ENCODE data around the gene ALG14.

Gene ALG14

DNA sequence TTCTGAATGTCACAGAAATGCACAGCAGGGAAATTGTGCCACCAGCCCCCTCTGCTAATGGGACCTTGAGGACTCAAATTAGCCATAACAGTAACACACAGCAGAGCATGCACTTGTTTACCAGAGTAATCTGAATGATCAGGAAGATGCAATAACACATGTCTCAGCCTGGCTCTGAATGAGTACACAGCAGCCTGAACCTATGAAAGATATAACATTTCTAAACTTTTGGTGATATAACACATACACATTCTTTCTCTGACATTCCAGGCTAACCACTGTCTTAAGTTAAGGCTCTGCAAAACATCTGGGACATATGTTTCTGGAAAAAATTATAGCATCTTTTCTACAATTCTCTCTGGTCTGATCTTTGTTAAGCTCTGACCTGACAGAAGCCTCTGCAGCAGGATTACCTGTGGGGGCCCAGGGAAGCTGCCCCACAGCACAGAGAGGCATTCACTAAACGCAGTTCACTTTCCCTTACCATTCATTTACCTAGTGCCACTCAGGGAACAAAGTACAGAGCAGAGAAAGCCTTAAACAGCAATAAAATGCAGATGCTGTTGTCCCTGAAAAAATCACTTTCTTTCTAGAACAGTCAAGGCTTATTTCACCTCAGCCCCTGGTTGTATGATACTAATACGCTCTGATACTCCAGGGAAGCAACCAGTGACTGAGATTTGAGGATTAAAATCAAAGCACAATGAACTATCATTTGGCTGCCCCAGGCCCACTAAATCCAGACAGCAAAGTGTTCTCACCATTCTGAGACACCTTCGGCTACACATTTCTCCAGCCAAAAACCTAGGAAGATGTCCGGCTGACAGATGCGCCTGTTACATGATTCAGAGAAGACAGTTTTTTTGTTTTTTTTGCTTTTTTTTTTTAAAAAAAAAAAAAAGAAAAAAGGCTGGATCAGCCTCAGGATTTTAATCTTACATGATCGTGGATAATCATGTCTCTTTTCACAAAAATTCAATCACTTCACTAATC lies 91.9 kb downstream of the ALG14 start:
- no peak for DNase-seq (ENCODE audit: low spot score)

DNA sequence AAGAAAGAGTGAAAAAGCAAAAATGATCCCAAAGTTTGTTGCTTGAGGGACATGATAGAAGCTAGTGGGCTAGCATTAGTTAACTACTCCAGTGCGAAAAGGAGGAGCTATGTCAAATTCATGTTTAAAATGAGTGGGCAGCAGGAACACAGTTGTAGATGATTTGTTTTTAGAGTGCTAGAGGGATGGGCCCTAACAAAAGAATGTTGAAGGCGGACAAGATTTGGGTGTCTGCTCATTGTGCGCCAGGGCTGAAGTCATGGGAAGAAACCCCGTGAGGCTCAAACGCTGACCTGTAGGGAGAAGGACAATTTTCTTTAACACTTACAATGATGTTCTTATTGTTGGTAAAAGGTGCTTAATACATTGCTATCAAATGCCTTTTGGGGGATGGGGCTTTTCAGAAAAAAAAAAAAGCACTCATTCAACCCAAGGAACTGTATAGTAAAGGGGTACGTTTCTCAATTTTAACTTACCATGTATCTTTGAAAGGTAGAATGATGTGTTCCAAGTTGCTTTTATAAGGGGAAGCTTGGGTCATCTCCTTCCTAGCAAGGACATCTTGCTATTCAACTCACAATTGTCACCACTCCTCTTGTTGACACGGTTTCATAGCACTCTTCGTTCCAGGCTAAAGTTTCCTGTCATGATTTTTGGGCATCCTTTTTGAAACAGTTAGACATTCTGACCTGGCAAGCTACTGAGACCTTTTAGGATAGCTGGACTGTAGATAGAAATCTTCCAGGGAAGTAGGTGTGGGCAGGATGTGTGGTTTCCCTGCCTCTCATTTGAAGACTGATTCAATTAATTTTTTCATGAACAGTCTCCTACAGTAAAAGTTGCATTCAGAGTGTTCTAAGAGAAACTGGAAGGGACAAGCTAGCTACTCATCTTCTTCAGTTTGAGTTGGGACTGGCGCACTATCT lies 92.8 kb downstream of the ALG14 start:
- no peak for DNase-seq (ENCODE audit: low spot score)

DNA sequence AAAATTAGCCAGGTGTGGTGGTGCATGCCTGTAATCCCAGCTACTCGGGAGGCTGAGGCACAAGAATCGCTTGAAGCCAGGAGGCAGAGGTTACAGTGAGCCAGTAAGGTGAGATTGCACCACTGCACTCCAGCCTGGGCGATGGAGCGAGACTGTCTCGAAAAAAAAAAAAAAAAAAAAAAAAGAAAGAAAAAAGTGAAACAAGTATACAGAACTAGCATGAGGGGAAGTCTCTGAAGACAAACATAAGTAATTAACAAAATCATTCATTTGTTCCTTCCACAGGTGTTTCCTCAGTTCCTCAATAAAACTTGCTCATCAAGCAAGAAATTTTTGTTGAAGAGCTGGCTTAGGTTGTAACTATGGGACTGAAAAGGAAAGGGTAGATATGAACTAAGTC lies 93.6 kb downstream of the ALG14 start:
- DNase-seq (ENCODE audit: low spot score) = no peak

DNA sequence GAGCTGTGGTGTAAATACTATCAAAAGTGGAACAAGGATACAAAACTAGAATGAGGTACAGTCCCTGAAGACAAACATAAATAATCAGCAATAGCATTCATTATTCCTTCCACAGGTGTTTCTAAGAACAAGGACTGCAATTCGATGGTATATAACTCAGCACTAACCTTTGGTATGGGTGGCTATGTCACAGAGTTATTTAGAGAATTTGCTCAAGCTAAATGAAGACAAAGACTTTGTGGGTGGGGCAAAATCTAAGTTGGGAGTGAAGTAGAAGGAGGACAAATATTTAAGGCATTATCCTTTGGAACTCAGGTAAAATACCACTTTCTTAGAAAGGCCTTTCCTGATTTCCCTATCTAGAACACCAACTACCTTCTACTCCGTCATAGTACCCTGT lies 94.3 kb downstream of the ALG14 start:
- DNase-seq (ENCODE audit: low spot score) = no peak

DNA sequence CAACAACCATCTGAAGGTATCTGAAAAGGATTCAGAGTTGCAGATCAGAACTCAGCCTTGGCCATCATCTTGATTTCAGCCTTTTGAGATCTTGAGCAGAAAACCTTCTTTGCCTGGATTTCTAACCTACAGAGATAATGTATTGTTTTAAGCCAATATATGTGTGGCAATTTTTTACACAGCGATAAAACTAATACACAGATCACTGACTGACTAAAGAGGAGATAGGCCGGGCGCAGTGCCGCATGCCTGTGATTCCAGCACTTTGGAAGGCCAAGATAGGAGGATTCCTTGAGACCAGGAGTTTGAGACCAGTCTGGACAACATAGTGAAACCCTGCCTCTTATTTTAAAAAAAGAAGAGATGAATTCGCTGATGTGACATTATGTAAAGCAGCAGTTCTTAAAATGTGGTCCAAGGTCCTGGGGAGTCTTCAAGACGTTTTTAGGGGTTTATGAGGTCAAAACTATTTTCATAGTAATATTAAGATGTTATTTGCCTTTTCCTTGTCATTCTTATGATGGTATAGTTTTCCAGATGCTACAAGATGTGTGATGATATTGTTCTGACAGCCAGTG lies 95.7 kb downstream of the ALG14 start:
- DNase-seq (ENCODE audit: low spot score) = no peak

DNA sequence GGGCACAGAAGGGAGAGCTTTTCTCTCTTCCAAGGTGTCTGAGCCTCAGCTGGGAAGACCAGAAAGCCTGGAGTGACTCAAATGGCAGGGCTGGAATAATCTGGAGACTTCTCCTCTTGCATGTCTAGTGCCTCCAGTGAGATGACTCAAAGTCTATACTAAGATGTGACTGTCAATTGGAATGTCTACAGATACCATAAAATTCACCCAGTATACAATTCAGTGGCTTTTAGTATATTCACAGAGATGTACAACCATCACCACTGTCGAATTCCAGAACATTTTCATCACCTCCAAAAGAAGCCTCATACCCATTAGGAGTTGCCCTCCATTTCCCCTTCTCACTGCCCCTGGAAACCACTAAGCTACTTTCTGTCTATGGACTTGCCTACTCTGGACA lies 97.9 kb downstream of the ALG14 start:
- no peak for DNase-seq (ENCODE audit: low spot score)

DNA sequence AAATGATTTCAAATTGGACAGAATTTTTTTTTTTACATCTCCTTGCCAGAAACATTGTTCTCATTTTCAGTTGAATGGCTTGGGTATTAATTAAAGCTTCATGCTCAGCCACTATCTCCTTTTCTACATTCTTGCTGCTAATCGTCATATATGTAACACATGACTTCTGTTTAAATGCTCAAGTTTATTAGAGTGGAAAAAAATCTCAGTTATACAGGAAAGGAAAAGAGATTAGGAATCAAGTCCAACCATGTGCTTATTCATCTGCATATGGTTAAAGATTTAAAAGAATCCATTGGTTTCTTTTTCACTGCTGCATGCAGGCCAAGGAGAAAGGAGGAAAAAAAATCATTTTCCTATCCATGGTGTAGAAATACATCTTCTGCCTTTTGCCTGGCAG lies 98.5 kb downstream of the ALG14 start:
- no peak for DNase-seq (ENCODE audit: low spot score)

DNA sequence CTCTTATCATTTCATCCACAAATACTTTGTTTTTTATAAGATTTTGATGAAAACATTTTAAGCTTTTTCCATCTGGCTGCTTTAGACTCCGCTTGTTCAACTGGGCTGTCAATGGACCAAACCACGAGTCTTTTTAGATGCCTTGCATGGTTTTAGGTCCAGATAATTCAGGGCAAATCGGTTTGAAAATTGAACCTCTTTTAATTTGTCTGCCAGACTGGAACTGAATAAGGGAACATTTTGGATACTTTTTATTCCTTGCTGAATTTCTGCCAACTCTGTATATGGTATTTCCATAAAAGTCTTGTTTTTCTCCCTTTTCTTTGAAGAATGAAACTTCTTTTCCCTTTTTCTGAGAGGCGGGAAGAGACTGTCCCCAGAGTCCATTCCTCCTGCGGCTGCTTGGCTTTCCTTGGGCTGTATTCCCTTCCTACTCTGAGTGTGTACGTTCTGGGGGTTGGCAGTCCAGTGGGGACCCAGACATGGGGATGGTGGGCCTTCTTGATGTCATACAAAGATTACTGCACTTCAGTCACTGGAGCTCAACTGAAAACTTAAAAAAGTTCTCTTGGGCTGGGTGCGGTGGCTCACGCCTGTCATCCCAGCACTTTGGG lies 99.3 kb downstream of the ALG14 start:
- DNase-seq (ENCODE audit: low spot score) = no peak

DNA sequence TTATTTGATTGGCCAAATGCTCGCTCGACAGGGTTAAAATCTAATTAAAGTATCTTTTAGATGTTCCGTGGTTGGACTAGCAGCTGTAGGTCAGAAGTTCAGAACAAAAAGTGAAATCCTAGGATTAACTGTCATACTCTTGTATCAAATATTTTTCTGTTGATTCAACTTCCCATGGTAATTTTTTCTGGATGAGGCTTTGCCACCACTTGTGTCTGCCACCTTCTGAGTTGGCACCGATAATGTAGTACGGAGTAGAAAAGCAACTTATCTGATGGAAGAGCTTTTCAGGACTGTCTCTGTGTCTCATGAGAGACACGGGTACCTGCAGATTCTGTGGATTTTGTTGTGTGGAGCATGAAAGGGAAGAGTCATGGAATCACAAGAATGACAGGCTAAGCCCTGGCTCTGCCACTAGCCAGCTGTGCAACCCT lies 101.2 kb downstream of the ALG14 start:
- no peak for DNase-seq (ENCODE audit: low spot score)

DNA sequence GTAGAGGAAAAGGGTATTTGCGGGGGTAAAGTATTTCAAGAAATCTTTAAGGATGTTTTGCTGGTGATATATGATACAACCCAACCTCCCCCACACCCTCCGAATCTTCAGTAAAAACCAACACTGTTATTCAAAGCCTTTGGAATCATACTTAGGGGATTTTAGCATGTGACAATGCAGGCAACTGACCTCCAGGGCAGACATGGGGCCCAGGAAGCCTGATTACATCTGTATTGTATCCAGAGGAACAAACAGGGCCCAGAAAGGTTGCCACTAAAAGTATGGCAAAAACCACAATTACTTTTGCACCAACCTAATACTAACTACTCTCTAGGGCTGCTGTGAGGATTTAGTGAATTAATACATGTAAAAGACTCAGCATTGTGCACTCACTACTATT lies 102.0 kb downstream of the ALG14 start:
- DNase-seq (ENCODE audit: low spot score) = no peak

DNA sequence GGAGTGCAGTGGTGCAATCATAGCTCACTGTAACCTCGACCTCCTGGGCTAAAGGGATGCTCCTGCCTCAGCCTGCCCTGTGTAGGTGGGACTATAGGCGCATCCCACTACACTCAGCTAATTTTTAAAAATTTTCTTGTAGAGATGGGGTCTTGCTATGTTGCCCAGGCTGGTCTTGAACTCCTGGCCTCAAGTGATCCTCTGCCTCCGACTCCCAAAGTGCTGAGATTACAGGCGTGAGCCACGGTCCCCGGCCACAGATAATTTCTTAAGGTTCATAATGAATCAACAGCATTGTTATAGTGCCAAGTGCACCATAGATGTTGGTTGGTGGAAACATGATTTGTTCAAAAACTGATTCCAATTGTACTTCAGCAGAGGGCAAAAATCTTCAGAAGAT lies 103.6 kb downstream of the ALG14 start:
- no peak for DNase-seq (ENCODE audit: low spot score)

DNA sequence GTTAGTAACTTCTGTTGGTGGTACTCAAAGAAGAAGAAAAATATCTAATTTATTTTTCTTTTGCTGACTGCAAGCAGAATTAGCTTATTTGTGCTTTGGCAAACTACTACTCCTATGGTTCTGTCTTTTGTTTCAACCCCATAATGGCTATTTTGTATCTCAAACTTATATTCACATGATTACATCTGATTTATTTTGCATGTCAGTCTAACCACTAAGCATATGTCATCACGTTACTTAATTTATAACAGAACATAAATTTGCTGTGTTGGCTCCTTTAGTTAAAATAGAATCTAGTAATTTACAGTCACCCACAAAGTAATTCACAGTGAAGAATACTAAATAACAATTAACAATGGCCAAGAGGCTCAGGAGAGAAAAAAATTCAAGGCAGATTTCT lies 106.7 kb downstream of the ALG14 start:
- DNase-seq (ENCODE audit: low spot score) = no peak

DNA sequence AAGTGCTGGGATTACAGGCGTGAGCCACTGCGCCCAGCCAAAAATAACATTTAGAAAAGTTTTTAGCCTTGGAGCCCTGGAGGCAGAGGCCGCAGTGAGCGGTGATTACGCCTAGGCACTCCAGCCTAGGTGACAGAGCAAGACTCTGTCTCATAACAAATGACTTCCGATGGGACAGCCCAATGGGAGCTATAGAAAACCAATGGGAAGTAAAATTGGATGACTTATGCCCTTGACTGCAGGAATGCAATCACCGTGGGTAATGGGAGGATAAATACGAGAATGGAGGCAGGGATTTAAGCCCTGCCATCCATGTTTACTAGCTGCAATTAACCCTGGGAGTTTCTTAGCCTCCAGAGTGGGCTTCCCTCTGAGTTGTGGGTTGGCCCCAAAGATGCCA lies 108.9 kb downstream of the ALG14 start:
- DNase-seq (ENCODE audit: low spot score) = no peak

DNA sequence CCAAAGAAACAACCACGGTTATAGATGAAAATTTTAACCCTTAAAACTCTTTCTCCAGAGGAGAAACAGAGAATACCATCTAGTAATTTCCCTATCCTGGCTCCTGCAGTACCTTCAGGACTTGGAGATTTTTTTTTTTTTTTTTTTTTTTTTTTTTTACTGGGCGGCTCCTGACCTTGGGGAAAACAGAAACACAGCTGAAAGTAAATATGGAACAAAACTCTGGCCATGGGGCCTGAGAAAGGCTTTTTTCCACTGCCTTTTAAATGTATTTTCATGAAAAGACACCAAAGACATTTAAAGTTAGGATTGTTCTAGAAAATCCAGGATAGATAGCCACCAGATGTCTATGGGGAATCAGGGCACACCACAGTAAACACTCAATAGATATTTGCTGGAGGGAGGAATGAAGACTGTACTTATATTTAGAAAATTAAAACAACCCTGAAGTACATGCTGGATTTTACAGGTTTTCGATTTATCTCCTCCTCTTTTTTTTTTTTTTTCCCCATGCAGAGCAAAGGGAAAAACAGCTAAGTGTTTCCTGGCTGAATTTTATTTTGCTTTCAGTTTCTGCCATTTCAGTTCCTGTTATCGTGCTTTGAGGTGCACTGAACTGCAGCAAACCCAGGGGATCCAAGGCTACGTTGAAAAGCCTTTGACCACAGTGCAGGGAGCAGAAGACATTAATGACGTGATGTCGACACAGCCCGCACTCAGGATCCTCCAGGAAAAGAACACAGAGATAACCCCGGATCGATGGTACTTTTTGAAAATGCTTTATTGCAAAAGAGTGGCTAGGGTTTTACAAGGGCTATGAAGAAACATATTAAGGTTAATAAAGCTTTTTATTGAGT lies 110.1 kb downstream of the ALG14 start:
- peak; percentile 40 for DNase-seq (ENCODE audit: low spot score)

DNA sequence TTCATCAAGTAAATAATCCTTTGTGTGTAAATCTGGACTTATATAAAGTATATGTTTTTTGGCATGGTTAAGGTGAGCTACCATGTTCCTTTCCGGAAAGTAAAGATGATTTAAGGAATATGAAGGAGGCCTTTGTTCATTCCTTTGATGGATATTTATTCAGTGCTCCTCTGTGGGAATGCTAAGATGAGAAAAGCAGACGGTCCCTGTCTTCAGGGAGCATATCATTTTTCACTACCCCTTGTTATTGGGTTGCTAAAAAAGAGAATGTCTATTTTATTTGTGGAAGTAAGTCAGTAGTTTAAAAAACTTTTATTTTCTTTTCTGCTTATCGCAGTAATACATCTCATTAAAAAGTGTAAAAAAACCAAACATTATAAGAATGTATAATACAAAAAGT lies 110.8 kb downstream of the ALG14 start:
- DNase-seq (ENCODE audit: low spot score) = no peak

DNA sequence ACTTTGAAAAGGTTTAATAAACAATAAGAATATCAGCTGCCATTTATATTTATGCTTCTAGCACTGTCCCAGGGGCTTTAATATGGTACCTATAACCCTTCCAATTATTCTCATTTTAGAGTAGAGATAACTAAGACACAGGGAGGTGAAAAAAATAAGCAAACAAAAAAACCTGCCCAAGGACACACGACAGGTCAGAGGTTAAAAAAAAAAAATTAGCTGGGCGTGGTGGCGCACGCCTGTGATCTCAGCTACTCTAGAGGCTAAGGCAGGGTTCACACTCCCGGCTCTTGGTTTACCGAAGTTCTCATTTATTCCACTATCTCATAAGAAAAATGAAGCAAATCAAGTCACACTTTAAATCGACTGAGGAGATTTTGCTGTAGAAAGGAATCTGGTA lies 111.2 kb downstream of the ALG14 start:
- no peak for DNase-seq (ENCODE audit: low spot score)

DNA sequence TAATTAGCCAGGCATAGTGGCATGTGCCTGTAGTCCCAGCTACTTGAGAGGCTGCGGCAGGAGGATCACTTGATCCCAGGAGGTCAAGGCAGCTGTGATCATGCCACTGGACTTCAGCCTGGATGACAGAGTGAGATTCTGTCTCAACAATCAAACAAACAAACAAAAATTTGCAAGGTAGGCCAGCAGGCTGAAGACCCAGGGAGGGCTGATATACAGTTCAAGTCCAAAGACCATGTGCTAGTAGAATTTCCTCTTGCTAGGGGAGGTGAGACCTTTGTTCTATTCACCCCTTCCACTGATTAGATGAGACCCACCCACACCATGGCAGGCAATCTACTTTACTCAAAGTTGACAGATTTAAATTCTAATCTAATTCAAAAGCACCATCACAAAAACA lies 114.7 kb downstream of the ALG14 start:
- DNase-seq (ENCODE audit: low spot score) = no peak

DNA sequence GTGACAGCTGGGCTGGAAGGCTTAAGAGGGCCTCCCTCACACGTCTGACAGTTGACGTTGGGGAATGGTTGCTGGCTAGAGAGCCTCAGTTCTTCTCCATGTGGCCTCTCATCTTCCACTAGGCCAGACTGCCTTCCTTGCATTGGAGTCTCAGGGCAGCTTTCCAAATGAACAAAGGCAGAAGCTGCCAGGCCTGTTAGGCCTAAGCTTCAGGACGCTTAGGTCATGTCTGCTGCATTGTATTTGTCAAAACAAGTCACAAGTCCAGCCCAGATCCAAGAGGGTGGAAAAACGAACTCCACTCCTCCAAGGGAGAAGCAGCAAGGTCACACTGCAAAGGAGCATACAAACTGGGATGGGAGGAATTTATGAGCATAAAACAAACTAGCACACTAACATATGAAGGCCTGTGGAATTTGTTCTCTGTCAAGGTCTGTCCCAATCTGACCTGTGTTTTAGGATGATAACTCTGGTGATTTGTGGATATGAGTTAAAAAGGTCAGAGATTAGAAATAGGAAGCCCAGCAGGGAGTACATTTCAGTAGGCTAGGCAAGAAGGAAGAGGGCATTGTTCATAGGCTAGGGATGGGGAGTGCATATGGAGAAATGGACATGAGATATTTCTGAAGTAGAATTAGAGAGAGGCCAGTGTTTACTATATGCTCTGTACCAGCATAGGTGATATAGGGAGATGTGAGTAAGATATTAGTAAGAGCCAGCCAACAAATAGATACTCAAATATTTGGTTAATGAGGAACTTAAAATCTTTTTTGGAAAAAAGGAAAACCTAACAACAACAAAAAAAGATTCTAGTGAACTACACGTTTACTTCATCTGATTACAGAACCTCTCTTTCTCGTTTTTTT lies 116.8 kb downstream of the ALG14 start:
- DNase-seq (ENCODE audit: low spot score) = no peak

DNA sequence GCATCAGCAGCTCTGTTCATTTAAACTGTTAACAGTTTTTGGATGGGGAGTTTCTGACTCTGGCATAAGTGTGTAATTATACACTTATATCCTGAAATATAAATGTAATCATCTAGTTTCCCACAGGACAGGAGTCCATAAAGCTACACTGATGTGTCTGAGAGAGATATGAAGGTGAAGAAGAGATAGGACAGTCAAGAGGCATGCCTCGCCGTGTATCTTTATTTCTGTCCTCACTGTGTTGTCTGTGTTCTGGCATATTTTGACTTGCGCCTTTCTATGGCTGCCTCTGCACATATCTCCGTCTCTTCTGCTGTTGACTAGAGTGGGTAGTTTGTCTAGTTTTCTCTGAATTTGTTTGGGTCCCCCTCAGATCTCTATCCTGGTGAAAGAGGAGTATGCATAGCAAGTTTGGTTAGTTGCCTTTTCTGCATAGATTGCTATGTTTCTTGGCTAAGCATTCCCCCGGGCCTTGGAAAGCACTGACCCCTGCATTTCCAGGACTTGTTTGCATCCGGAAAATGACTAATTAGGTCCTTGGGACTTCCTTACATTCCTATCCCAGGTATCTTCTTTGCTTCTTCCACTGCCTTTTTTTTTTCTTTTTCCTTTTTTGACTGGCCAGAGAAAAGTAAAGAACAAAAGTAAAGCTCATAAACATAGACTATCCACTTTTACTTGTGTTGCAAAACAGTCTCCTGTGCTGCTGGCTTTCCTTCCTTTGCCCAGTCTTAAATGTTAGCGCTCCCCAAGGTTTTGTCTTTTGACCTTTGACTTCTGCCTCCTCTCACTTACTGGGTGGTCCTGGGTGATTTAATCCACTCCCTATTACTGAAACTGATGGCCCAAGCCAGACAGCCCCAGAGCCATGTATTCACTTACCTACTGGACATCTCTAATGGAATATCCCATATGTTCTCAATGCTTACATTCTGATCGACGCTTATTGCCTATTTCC lies 118.2 kb downstream of the ALG14 start:
- no peak for DNase-seq (ENCODE audit: low spot score)

Data from CD4-positive, alpha-beta T cell treated with Interleukin-6 at 100 ng/mL for 8 hours (primary cell).